T-helper 1 cell (primary cell): ENCODE data around the gene PLLP.

ENCODE experiments used
- DNase-seq, 5 donors: peaks; one replicate each; pipeline ENCODE4 v3.0.0-alpha.2; 2012 to 2020

The PLLP gene

DNA sequence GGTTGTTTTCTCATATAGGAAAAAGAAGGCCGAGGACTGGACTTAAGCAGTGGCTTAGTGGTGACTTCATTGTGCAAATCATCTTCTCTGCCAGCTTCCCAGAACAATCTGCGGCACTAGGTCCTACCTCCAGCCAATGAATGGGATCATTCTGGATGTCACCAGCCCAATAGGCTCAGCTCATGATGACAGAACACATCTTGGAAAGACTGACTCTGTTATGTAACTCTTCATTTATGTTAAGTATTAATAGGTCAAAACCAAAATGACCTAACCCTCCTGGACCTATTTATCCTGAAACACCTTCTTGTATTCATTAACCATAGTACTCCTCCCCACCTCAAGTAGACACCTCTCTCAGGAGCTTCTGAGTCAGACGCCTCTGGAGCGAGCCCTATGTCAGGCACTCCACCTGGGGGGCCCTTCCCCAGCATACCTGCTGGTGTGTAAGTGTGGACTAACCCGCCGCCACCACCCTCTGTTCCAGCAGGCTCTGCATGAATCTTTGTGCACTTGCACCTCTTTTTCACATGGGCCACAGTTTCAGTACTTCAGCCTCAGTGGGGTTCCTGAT lies 32.2 kb downstream of the PLLP start:
- no peak for DNase-seq

DNA sequence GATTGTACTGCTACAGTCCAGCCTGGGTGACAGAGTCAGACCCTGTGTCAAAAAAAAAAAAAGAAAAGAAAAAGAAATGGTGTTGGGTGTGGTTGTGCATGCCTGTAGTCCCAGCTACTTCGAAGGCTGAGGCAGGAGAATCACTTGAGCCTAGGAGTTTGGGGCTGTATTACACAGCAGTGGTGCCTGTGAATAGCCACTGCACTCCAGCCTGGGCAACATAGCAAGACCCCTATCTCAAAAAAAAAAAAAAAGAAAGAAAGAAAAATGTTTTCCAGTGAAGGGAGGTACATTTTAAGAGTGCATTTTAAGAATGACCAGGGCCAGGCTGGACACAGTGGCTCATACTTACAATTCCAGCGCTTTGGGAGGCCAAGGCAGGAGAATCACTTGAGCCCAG lies 33.1 kb downstream of the PLLP start:
- no peak for DNase-seq

DNA sequence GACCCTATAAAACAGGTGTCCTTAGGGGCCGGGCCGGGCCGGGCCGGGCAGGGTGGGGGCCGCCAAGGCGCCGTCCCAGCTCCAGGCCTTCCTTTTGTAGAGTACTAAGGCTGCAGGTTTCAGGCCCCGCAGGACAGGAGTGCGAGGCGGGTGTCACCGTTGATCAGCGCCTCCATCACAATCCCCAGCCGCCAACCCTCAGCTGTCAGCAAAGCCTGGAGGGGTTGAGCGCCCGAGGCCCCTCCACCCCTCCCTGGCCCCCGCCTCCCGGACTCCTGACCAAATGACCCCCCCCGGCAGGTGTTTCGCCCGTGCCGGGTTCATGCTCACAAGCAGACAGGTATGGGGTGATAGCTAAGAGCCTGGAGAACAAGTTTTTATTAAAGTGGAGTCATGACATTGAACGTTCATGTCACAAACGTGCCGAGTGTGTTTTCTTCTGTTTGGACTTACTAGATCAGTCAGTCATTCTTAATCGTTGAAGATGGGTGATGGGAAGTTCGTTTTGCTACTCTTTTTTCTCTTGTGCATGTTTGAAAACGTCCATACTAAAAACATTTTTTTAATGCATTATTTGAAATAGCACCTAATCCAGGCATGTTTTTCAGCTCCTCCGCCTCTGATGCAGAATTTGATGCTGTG lies 38.9 kb downstream of the PLLP start:
- no peak for DNase-seq

DNA sequence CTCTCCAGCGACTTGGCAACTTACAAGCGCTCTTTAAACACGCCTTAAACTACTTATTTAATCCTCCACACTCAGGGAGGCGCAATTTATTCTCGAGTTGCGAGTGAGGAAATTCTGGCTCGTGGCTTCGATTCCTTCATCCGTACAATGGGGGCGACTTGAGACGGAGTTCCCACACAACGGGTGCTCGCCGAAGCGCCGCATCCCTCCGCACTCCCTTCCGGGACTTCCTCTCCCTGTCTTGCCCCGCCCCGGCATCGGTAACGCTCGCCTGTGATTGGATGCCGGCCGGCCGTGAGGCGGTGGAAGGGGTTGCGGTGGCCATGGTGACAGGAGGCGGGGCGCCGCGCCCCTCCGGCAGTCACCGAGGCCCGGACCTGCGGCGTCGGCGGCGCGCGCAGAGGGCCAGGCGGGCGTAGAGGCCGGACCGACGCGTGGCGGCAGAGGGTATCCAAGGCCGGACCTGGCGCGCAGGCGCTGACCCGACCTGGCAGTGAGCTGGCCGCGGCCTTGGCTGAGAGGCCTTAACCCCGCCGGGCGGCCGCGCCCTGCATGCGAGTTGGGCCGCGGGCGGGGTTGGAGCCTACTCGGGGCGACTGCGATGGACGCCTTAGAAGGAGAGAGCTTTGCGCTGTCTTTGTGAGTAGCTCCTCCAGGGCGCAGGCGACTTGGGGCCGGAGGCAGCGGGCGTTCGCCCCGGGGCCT lies 39.6 kb downstream of the PLLP start, which contains the start of gene ARL2BP:
TSS of gene ARL2BP (plus strand) at position 493 of the 705 bp plus-strand sequence. CDS start at position 602, 109 bp downstream.
- peak; percentile 94 to 96 (median 96) for DNase-seq

DNA sequence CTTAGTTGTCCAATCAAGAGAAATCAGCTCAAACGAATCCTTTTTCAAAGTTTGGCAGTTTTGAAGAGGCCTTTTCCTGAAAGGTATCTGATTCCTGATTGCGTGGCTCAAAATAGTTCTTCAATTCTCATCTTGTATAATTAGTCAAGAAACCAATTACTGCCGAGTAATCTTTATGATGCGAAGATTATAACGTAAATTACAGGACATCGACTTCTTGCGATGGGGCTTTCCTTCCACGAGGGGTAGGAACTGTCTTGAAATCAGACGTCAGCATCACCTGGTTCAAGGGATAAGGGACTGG lies 40.1 kb downstream of the PLLP start:
- DNase-seq: no peak

DNA sequence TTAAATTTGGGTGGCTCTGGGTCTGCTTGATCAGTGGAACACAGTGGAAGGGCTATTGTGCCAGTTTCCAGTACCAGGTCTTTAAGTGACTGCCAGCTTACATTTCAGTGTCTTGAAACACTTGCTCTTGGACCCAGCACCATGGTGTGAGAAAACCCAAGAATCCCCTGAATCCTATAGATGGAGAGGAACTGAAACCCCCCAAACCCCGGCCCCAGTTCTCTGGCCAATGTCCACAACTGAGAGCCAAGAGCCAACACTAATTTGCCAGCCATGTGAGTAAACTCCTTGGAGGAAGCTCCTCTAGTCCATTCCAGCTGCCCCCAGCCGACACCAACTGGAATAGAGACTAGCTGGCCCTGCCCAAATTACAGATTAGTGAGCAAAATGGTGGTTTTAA lies 41.8 kb downstream of the PLLP start:
- no peak for DNase-seq

DNA sequence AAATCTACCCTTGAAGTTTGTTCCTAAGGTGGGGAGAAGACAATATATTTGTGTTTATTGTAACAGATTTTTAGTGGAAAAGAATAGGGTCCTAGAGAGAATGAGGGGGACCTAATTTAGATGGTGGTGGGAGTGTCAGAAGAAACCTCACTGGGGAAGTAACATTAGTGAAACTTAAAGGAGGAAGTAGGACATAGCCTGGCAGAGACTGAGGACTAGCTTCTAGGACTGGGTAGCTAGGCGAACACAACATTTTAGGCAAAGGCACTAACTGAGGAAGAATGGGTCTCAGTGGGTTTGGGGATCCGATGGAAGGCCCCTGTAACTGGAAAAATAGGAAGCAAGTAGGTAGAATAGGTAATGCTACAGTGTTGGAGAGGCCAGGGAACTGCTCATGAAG lies 43.6 kb downstream of the PLLP start:
- no peak for DNase-seq

DNA sequence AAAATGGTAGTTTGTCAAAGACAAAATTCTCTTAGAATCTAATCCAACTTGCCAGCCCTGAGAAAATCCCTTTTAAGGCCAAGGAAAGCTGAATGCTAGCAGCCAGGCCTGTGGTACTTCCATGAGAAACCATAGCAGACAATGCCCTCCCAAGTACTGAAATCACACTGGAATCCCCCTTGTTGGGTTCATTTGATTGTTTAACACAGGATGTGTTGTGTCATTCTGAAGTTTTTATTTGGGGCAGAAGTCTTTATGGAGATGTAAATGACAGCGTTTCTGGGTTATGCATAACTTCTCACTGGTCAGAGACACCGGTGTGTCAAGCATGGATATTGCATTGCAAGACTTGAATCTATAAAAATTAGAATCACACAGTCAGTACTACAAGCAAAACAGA lies 45.4 kb downstream of the PLLP start:
- DNase-seq: no peak

DNA sequence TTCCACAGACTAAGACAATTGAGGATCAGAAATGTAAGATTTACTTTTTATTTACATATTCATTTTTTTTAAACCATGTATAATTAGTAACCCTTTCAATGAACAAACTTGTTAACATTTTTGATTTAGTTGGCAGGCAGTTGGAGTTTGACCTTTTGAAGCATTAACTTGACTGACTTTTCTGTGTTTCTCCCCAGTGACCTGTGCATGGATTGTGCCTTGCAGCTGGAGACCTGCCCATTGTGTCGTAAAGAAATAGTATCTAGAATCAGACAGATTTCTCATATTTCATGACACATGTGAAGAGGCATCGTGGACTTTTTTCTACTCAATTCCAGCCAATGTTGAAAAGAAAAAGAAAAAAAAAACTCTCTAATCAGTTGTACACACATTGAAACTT lies 45.8 kb downstream of the PLLP start:
- DNase-seq: no peak

DNA sequence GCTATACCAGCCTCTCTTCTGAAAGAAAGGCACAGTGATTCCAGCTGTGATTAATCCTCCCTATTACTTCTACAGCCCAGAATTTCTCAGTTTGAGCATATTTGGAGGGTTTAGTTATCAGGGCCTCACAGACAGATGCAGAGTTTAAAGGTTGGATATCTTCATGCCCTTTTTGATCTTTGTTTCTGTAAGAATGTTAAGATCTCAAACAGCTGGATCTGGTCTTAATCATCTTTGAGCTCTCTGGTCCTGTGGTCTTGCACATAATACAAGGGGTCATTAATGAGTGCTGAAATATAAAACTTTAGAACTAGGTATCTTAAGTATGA lies 48.5 kb downstream of the PLLP start:
- no peak for DNase-seq

DNA sequence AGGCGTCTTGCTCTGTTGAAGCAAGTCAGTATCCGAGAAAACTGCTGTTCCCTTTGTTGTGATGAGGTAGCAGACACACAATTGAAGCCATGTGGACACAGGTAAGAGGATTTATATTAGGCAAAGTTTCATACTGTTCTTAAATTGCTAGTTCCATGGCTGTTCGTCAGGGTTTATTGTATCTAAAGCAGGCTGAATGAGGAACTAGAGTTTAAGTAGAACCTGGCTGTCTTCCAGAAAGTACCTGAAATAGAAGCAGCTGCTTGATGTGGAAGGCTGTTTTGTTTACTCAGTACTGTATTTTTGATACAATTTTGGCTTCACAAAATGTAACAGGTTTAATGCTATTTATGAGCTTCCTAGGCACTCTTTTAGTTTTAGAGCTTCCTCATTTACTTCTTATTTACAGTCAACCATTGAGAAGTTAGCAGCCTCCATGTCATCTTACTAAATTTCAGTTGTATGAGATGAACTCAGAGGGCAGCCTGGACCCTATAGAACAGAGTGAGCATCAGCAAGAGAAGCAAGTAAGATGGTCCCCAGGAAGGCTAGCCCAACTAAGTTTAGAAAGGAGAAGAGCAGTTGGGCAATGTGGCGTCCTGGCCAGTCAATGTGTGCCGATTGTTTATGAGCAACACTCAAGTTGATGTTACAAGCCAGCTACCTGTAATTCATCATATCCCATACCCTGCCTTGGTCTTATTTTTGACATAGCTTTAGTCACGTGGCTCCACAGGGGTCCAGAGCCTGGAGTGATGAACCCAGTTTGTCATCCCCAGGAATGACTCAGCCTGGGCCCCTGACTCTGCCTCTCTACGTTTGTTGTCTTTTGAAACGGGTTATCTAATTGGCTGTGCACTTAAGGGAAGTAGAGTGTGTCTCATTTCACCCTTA lies 49.1 kb downstream of the PLLP start:
- peak in 1 of 5 donors; percentile 31 for DNase-seq

DNA sequence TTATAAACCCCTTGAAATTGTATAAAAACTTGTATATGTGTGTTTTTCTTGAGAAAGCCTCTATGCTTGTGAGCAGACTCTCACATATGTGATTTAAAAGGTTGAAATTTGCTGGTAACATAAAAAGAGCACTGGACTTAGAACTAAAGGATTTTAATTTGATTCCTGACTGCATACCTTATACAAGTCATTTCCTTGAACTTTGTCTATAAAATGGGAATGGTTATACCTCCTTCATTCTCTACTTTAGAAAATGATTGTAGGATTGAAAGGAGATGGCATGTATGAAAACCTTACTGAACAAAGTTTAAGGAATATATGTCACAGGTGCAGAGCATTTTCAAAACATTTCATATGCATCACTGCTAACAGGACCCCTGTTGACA lies 49.8 kb downstream of the PLLP start:
- no peak for DNase-seq

DNA sequence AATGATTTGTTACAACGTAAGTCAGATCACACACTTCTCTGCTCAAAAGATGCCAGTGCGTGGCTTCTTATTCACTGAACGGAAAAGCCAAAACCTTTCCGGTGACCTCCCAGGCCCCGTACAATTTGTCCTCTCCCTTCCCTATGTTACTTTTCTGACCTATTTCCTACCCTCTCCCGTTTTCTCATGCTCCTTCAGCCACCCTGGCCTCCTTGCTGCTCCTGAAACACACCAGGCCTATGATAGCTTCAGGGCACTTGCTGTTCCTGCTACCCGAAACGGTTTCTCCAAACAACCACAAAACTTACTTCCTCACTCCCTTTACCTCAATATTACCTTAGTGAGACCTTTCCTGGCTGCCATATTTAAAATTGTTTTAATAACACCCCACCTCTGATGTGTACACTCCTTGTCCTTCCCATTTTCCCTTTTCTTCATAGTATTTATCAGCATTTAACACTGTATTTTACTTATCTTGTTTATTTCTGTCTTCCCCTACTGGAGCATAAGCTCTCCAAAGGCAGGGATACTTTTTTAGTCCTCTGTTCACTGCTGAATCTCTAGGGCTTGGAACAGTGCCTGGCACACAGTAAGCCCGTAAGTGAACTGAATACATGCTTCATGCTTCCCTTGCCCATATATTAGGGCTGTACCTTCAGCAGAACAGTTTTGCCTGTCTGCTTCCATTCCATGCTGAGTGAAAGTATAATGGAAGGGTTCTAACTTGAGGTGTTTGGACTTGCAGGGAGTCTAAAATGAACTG lies 50.3 kb downstream of the PLLP start:
- no peak for DNase-seq

DNA sequence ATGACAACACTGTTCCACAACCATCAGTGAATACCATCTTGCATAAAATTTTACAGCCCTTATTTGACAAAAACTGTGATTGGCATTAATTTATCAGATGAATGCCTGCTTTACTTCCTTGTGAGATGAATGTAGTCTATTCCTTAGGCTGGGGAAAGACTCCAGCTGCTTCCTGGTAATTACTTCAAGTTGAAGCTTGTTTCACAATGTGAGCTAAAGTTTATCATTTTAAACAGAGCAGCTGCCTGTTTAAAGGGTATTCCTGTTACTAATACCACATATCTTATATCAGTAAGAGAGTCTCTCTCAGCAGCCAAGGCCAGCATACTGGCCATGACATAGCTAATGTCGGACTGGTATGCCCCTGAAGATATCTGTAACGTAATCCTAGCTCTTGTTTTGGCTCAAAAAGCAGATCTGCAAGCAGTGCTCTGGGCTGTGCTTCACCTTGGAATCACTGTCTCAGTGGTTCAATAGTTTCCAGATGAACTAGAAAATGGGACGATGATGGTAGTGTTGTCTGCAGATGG lies 52.6 kb downstream of the PLLP start:
- DNase-seq: no peak

DNA sequence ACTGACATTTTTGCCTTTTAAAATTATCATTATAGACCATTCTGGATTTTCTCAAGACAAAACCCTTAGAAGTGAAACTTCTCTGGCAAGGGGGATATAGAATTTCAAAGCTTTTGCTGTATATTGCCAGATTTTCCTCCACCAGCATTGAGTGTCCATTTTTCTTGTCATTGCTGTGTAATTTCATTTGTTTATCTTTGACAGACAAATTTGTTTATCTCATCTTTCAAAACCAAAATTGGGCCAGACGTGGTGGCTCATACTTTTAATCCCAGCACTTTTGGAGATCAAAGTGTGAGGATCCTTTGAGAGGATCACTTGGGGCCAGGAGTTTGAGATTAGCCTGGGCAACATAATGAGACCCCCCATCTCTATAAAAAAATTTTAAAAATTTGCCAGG lies 55.4 kb downstream of the PLLP start:
- DNase-seq: no peak

DNA sequence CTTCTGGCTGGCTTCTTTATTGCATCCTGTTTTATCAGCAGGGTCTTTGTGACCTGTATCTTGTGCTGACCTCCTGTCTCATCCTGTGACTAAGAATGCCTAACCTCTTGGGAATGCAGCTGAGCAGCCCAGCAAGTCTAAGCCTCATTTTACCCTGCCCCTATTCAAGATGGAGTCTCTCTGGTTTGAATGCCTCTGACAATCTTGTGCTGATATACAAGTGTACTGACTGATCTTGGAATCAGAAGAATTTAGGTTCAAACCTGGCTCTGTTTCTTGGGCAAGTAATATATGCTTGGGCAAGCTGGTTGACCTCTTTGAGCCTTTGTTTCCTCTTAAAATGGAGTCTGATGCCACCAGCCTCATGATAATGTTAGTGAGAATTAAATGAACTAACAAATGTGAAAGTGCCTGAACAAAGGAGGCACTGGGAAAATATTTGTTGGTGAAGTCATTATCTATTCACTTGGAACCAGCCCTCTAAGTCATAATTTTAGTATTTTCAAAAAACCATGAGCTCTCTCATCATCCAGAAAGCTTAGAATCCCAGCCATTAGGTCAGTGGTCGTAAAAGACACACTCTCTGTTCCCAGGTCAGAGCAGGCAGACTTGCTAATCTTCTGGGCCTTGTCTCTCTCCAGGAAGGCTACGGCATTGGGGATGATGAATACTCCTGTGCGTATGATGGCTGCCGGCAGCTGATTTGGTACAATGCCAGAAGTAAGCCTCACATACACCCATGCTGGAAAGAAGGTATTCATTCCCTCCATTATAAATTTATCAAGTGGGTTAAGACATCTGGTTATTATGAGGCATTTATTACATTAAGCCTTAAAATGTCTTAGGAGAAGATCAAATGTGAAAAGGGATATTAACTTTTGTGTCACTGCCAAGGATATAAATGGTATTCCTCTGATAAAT lies 57.5 kb downstream of the PLLP start:
- DNase-seq: no peak

DNA sequence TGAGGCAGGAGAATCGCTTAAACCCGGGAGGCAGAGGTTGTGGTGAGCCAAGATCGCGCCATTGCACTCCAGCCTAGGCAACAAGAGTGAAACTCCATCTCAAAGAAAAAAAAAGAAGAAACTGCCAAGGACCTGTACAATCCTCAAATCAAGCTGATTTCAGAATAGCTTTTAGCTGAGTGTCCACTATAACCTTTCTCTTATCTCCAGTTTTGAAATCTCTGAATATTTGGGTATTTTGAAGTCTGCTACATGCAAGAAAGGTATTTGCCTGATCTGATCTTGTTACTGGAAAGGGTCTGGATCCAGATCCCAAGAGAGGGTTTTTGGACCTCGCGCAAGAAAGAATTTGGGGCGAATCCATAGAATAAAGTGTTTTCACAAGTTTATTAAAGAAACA lies 58.5 kb downstream of the PLLP start:
- no peak for DNase-seq

DNA sequence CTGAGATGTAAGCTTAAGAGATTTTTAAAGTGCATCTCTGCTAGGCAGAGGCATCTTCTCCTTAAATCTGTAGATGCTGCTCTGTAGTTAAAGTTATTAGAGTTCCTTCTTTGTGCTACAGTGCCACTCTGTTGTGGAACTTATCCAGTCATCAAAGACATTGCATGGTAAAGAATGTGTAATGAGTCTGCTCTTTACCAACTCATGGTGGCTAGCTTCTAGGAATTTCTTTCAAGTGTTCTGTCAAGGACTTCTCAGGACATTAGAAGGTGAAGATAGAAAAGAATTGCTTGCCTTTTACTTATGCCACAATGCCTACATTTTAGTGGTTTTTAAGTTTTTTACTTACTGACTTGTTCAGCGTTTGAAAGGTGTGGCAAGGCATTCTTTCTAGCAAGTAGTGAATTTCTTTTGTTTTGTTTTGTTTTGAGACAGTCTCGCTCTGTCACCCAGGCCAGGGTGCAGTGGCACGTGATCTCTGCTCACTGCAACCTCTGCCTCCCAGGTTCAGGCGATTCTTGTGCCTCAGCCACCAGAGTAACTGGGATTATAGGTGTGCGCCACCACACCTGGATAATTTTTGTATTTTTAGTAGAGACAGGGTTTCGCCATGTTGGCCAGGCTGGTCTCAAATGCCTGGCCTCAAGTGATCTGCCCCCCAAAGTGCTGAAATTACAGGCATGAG lies 59.7 kb downstream of the PLLP start:
- no peak for DNase-seq

DNA sequence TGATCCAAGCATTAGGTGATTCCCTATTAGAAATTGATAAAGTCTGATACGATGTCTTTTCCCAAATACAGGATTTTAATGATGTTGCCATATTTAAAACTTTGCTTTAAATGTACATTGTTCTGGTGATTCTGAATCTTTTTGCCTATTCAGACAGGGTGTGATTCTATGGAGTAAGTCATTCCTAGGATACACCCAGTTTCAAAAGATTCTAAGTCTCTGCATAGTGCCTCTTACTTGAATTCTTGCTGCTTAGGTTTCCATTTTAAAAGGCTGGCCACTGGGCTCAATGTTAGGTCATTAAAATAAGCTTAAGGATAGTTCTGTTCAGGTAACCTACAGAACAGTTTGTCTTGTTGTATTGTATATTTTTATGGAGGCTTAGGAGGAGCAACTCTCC lies 61.4 kb downstream of the PLLP start:
- no peak for DNase-seq

DNA sequence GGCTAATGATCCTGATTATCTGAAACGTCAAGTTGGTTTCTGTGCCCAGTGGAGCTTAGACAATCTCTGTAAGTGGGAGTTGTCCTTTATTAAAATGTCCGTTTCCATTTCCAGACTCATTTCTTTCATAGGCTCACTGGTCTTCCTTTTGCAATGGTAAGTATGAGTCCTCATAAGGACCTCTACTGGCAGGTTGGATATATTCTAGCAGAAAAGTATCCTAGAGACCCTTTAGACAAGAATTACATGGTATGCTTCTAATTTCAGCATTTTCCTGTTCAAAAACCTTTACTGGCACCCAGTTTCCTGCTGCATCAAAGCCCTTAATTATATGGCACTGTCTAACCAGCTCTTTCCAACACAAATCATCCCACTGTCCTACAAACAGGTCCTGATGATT lies 67.5 kb downstream of the PLLP start:
- DNase-seq: no peak

DNA sequence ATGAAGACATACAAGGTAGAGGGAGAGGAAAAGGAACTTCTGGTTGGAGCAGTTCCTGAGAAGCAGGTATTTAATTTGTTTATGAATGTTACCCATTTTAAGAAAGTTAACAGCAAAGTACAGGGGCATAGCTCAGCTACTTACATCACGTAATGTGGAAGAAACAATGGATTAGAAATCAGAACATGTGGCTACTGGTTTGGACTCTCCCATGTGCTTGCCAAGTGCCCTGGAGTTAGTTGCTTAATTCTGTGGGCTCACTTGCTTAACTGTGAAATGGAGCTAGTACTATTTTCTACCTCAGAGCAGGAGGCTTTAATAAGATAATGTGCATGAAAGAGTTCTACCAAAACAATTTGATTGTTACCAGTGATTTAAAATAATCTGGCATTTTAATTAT lies 71.0 kb downstream of the PLLP start:
- no peak for DNase-seq
